Endothelial cell of umbilical vein (primary cell): ENCODE results near the gene LOXL3.

Source experiments
- CTCF ChIP-seq, 2 donors: IDR thresholded peaks; 1 replicate in 1 of 2; 2 replicates in 1 of 2; pipeline ENCODE4 v1.5.1; 2011; ENCODE audit warnings: low read length in 2 of 2, mild to moderate bottlenecking in 2 of 2, moderate library complexity in 2 of 2, control low read depth in 1 of 2, inconsistent platforms in 1 of 2, low read depth in 1 of 2; ENCODE audit not compliant: insufficient read depth in 1 of 2; ENCODE audit errors: extremely low read depth in 1 of 2
- EZH2 ChIP-seq: IDR thresholded peaks from 2 replicates; pipeline ENCODE4 v1.6.1; 2012; ENCODE audit warnings: borderline replicate concordance, low read depth, mild to moderate bottlenecking, moderate library complexity, low read length, inconsistent platforms; ENCODE audit not compliant: severe bottlenecking
- POLR2A ChIP-seq: IDR thresholded peaks from 2 replicates; pipeline ENCODE4 v1.6.1; 2012; ENCODE audit warnings: low read depth, mild to moderate bottlenecking, control low read depth, low read length
- POLR2AphosphoS5 ChIP-seq: IDR thresholded peaks from 2 replicates; pipeline ENCODE4 v1.6.1; 2012; ENCODE audit warnings: low read depth, mild to moderate bottlenecking, control low read depth, low read length, moderate library complexity; ENCODE audit not compliant: insufficient read depth

GRCh38 chr2:74548285-74548899, 5.3 kb downstream of the LOXL3 start:
- TF ChIP-seq POLR2A (no peak), POLR2AphosphoS5 (no peak), EZH2 (peak; percentile 53), CTCF (IDR thresholded peaks at IDR 0.05; ENCODE audit: extremely low read depth in 1 of 2, insufficient read depth in 1 of 2, low read depth in 1 of 2, low read length in 2 of 2) (no peak)
